ENCODE measurements around the gene SDK2.
"Not testable (repeated sequence)": the region's sequence is repeated elsewhere in the genome, so short reads cannot be mapped to it uniquely, and the experiment has no call there.

Gene SDK2

DNA sequence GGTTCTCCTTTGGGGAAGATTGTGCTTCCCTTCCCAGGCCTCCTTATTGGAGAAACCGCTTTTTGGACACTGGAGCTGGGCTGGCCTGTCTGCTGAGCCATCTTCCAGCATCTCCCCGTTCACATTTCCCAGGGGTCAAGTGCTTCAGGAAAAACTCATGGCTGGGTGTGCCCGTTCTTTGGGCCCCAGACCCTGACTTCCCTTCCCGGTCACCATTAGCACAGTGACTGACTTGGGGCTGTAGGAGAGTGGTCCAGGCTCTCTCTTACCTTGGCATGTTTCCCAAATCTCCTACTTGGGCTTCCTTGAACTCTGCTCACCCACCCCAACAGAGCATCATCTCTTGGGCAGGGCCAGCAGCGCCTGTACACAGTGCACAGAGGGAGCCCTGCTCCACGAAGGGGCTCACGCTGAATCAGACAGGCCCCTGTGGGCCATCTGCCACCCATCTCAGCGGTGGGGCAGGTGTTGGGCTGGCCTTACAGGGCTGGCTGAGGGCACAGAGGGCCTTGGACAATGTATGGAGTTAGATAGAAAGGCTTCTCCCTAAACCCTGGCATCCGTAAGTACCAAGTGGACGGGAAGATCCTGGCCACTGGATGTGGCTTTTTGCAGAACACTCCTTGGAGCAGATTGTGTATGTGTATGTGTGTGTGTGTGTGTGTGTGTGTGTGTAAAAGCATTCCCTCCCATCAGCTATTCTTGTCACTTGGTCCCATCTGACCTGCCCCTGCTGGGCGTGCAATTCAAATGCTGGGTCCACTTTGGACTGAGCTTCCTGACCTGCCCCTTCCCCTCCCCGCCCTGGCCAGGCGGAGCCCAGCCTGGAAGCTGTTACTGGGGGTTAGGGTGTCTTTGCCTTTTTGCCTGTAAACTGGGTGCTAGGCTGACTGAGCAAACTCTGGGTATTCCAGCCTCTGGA is 307.6 kb downstream of the SDK2 start:
- DNase-seq: no peak

- DNase-seq: peak; percentile 16
Observed at GRCh38 chr17:73335591-73336407, 308.4 kb downstream of the SDK2 start.

DNA sequence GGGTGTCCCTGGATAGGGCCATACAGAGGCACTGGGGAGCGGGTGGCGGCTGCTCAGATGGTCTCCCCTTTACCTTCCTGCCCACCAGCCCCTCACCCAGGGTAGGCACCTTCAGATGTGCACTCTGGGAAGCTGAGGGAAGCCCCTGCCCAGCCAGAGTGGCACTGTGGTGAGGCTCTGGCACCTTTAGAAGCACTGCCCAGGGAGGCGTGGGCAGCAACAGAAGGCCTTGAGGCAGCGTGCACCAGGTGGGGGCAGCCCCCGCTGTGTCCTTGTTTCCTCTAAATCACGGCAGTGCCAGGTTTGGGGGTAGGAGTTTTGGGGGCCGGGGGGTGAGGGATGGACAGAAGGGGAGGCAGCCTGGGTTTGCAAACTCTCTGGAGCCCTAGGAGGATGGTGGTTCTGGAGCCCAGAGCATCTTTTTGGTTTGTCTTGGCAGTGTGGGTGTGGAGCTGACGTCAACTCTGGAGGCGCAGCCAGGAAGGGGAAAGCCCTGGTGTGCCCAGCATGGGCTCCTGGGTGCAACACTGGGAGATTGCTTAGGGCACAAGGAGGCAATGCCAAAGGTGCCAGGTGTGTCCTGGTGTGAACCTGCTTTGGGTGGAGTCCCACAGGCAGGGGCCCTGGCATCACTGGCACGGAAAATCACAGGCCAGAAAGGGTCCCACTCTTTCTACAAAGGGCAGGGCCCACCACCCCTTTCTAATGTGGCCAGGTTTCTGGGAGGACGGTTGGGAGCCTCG is 309.3 kb downstream of the SDK2 start:
- DNase-seq: no peak

- DNase-seq: not testable (repeated sequence)
Observed at GRCh38 chr17:73333445-73333844, 310.8 kb downstream of the SDK2 start.

GRCh38 chr17:73331060-73331459 is 313.2 kb downstream of the SDK2 start:
- no peak for DNase-seq

DNA sequence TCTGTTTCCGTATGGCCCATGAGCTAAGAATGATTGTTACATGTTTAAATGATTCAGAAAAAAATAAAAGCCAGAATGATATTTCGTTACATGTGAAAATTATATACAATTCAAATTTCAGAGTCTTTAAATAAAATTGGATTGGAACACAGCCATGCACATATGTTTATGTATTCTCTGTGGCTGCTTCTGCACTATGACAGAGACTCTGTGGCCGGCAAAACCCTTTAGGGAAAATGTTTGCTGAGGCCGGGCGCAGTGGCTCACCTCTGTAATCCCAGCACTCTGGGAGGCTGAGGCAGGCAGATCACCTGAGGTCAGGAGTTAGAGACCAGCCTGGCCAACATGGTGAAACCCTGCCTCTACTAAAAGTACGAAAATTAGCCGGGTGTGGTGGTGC is 316.6 kb downstream of the SDK2 start:
- no peak for DNase-seq

DNA sequence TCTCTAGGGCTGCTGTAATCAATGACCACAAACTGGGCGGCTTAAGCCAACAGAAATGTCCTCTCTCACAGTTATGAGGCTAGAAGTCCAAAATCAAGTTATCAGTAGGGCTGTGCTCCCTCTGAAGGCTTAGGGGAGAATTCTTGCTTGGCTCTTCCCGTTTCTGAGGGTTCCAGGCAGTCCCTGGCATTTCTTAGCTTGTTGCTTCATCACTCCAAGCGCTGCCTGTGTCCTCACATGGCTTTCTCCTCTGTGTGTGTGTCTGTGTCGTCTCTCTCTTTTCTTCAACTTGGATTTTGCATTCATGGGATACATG is 318.8 kb downstream of the SDK2 start:
- no peak for DNase-seq

DNA sequence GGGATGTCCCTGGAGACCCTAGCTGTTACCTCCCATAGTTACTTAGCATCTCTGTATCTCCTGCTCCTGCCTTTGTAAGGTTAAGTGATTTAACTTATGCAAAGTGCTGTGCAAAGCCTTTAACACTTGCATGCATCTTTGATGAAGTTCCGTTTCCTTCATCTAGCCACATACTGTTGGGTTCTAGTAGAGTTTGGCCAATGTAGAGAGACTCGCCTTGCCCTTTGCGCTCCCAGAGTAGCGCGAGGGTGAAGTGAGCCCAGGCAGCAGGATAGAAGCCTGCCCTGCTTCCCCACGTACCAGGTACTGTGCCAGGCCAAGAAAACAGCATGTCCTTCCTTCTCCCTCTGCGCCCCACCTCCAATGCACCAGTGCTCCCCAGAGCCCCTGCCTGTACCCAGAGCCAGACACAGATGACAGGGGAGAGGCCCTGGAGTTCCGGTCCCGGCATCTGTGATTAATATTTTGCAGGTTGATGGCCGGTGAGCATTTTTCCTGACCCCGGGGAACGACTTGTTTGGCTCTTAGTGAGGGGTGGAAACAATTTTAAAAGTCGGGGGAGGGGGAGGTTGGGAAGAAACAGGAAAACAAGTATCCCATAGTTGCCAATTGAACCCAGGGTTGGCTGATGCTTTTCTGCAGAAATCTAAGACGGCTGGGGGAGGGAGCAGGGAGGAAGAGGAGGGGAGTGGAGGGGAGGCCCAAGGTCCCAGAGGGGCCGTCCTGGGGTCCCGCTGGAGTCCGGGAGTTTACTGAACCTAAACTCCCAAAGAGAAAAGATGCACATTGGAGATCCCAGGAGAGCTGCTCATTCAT is 319.3 kb downstream of the SDK2 start:
- no peak for DNase-seq

- DNase-seq: no peak
Observed at GRCh38 chr17:73324160-73324475, 320.1 kb downstream of the SDK2 start.

DNA sequence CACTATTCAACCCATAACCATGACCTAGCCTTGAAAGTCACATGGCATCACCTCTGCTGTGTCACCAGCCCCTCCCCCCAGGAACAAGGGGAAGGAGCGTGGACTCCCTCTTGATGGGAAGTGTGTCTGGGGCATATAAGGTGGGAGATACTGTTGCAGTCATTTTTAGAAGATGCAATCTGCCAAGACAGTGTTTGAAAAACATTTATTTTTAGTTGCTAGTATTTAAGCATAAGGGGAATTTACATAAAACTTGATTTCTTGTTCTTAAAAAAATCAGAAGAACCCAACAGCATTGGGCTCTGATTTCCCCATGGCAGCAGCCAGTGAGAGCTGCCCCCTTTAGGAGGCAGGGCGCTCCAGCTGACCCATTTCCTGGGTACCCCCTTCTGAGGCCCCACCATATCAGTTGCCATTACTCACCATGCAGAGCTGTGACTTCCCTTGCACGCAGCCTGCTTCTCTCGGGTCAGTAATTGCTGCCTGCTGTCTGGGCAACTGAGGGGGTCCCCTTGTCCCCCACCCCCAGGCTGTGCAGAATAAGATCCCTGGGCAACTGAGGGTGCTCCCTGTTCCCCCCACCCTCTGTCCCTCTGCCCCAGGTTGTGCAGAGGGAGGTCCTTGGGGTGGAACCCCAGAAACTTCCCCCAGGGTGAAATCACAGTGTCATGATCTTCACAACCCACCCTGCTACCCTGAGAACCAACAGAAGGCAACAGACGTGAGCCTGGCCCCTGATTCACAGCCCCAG is 320.7 kb downstream of the SDK2 start:
- no peak for DNase-seq

GRCh38 chr17:73320601-73321264 is 323.5 kb downstream of the SDK2 start:
- DNase-seq: no peak

GRCh38 chr17:73319766-73320165 is 324.5 kb downstream of the SDK2 start:
- no peak for DNase-seq

- no peak for DNase-seq
Observed at GRCh38 chr17:73318836-73319235, 325.4 kb downstream of the SDK2 start.

- no peak for DNase-seq
Observed at GRCh38 chr17:73318427-73318813, 325.8 kb downstream of the SDK2 start.

- no peak for DNase-seq
Observed at GRCh38 chr17:73317513-73318426, 326.5 kb downstream of the SDK2 start.

DNA sequence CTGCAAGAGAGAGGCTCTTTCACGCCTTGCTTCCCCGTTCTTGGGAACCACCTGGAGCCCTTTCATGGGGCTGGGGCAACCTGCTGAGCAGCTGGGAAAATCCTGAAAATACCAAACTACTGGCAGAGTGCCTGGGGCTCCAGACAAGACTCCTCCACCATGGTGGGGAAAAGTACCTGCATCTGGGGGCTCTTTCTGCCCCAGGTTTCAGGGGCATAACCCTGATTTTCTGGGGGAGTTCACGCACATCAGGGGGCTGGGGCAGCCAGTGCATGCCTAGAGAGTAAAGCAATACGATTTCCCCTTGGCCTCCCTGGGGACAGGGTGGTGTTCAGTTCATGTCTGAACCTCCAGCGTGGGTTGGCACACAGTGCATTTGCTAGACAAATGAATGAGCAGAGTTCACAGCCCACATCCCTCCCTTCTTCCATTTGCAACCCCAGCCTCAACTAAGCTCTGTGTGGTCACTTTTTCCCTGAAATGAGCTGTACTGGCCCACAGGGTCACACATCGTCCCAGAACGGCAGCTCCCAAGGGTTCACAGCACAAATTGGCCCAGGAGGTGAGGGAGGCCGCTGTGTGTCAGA is 327.2 kb downstream of the SDK2 start:
- DNase-seq: no peak

DNA sequence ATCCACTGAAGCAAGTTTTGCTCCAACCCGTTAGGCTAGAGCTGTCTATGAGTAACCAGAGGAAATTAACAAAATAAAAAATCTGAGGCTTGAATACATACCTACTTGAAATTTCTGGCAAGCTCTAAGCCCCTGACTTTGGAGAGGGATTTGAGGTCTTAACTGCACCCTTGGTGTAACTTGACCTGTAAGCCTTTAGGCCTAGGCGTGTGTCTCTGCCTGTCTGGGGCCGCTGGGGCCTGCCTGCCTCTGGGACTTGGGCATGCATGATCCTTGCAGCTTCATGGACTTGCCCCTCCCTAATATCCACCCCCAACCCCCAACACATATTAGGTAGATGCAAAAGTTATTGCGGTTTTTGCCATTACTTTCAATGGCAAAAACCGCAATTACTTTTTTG is 328.8 kb downstream of the SDK2 start:
- no peak for DNase-seq

DNA sequence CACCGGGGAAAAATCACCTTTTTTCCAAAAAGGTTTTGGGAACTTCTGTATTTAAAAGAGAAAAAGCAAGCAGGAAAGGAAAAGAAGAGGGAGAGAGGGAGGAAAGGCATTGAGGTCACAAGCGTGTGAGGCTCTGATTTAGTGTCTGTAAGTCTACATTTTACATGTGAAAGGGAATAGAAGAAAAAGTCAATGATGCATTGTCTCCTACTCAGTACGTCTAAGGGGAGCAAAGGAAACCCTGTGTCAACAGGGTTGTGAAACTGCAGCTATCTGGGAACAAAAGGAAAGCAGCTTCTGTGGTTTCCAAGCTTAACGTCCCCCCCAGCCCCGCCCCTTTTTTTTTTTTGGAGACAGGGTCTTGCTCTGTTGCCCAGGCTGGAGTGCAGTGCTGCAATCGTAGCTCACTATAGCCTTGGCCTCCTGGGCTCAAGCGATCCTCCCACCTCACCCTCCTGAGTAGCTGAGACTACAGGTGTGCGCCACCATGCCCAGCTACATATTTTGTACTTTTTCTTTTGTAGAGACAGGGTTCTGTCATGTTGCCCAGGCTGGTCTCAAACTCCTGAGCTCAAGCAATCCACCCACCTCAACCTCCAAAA is 330.6 kb downstream of the SDK2 start:
- no peak for DNase-seq

GRCh38 chr17:73312887-73313286 is 331.4 kb downstream of the SDK2 start:
- DNase-seq: not testable (repeated sequence)

Measured in NCI-H1092 treated with DMSO at 0.1 percent for 48 hours (cell line).